AG04450 (cell line): Measurements from ENCODE around the gene SERTAD1. TPM values are rescaled to one million over a fixed set of nuclear protein-coding genes. Genes with fewer than 3 reads are reported as not detected.
A peak's percentile ranks its signal among the peaks of the same experiment; 100 is the strongest.

Experiments
- CTCF ChIA-PET: fragments of 300-600, 350-600 bp; formaldehyde crosslinking; extraction: SDS; loops from one replicate; lab custom pipeline; 2022; ENCODE audit warnings: antibody characterized with exemption, inconsistent platforms; lab: Charles Lee
- POLR2A ChIA-PET: fragments of 350-600 bp; formaldehyde crosslinking; extraction: SDS; loops from one replicate; lab custom pipeline; 2021; ENCODE audit warnings: antibody characterized with exemption, inconsistent platforms; lab: Yijun Ruan, JAX
- DNase-seq: peaks from one replicate; pipeline ENCODE4 v3.0.0-alpha.2; 2011; ENCODE audit warnings: low read depth, low spot score
- H3K27ac ChIP-seq: one replicate; pipeline ENCODE4 v1.5.1; 2012; ENCODE audit warnings: low read depth, low read length, control low read depth
- H3K27me3 ChIP-seq: one replicate; pipeline ENCODE4 v1.6.0; 2012; ENCODE audit warnings: low read length; ENCODE audit not compliant: control insufficient read depth, insufficient read depth
- H3K4me3 ChIP-seq: 2 replicates; pipeline ENCODE4 v1.5.1; 2011; ENCODE audit warnings: mild to moderate bottlenecking, low read depth, low read length, control low read depth
- H3K9me3 ChIP-seq: 2 replicates; pipeline ENCODE4 v1.5.1; 2012; ENCODE audit warnings: low read length; ENCODE audit not compliant: control insufficient read depth, insufficient read depth
- CTCF ChIP-seq: IDR thresholded peaks from 2 replicates; pipeline ENCODE4 v1.5.1; 2011; ENCODE audit warnings: low read depth, low read length, control low read depth, inconsistent platforms
- polyA plus RNA-seq: library from polyadenylated mRNA; depleted of rRNA; stranded (reverse); fragments of >200 nt; gene quantifications from 2 replicates; pipeline ENCODE4 v1.2.3, GENCODE V29; 2011

The SERTAD1 gene
- polyA plus RNA-seq, 1 experiment, result 11.9 TPM

GRCh38 chr19:40420766-40421765 lies 4.7 kb downstream of the SERTAD1 start:
- H3K27me3 ChIP-seq, result no peaks in the 10 kb centered on the region
- POLR2A ChIA-PET, result interaction anchor here (0.6 to 1.7 kb wide), 19 partner anchors 8 to 985 kb away, joined by 3 to 30 read pairs (median 4); partner anchors contain the start of genes BLVRB, C19orf47, HNRNPUL1 and PLD3
- peak; percentile 75 for DNase-seq
- TF ChIP-seq CTCF, result peak; percentile 98
- peaks cover 3% of the 10 kb centered on the region; the same call in 1 of the 2 replicates for H3K9me3 ChIP-seq
- CTCF ChIA-PET, result interaction anchor here (0.6 to 2.3 kb wide), 31 partner anchors 10 to 1756 kb away, joined by 3 to 35 read pairs (median 4); partner anchors contain the start of genes BLVRB, C19orf47, LTBP4 and SERTAD3
- peak overlapping the region; percentile 71 for H3K4me3 ChIP-seq
- H3K27ac ChIP-seq, result peak overlapping the region; percentile 95

- DNase-seq, result no peak
- peak overlapping the region; percentile 71 for H3K4me3 ChIP-seq
- TF ChIP-seq CTCF, result no peak
- CTCF ChIA-PET, result interaction anchor here (0.6 to 2.3 kb wide), 34 partner anchors 10 to 1755 kb away, joined by 3 to 35 read pairs (median 4); partner anchors contain the start of genes BLVRB, C19orf47, LTBP4 and SERTAD3
- no peaks in the 10 kb centered on the region for H3K27me3 ChIP-seq
- POLR2A ChIA-PET, result interaction anchor here (0.6 to 1.7 kb wide), 16 partner anchors 9 to 843 kb away, joined by 3 to 30 read pairs (median 4); partner anchors contain the start of genes BLVRB, C19orf47, HNRNPUL1 and PLD3
- H3K9me3 ChIP-seq, result peaks cover 3% of the 10 kb centered on the region; the same call in 1 of the 2 replicates
- peak overlapping the region; percentile 95 for H3K27ac ChIP-seq
These were observed 5.4 kb downstream of the SERTAD1 start for GRCh38 chr19:40420451-40420765.

- no peak for TF ChIP-seq CTCF
- CTCF ChIA-PET, result interaction anchor here (0.6 to 2.3 kb wide), 26 partner anchors 9 to 578 kb away, joined by 3 to 35 read pairs (median 4); partner anchors contain the start of genes BLVRB, SERTAD3 and SPTBN4
- Histone ChIP-seq H3K27me3 (no peaks in the 10 kb centered on the region), H3K4me3 (no peak overlapping the region), H3K9me3 (peaks cover 3% of the 10 kb centered on the region; the same call in 1 of the 2 replicates), H3K27ac (no peak overlapping the region)
- POLR2A ChIA-PET, result no interaction called here
- DNase-seq, result no peak
These were observed 6.0 kb downstream of the SERTAD1 start for GRCh38 chr19:40419780-40420179.

GRCh38 chr19:40419066-40419612 lies 6.7 kb downstream of the SERTAD1 start:
- Histone ChIP-seq H3K4me3 (no peak overlapping the region), H3K27ac (no peak overlapping the region), H3K9me3 (peaks cover 3% of the 10 kb centered on the region; the same call in 1 of the 2 replicates), H3K27me3 (no peaks in the 10 kb centered on the region)
- no peak for TF ChIP-seq CTCF
- no peak for DNase-seq
- POLR2A ChIA-PET, result no interaction called here
- CTCF ChIA-PET, result interaction anchor here (1.2 to 2.2 kb wide), 2 partner anchors 102 to 114 kb away, joined by 4 to 8 read pairs; no protein-coding TSS in a partner anchor
